HG03432 (cell line): ENCODE results near the gene STC2.

ENCODE experiments used
- ATAC-seq: cut with Tn5 transposase; IDR thresholded peaks from one replicate; pipeline ENCODE4 v1.9.1; 2021; ENCODE audit warnings: mild to moderate bottlenecking, moderate library complexity; ENCODE audit not compliant: unreplicated experiment

Gene STC2

DNA sequence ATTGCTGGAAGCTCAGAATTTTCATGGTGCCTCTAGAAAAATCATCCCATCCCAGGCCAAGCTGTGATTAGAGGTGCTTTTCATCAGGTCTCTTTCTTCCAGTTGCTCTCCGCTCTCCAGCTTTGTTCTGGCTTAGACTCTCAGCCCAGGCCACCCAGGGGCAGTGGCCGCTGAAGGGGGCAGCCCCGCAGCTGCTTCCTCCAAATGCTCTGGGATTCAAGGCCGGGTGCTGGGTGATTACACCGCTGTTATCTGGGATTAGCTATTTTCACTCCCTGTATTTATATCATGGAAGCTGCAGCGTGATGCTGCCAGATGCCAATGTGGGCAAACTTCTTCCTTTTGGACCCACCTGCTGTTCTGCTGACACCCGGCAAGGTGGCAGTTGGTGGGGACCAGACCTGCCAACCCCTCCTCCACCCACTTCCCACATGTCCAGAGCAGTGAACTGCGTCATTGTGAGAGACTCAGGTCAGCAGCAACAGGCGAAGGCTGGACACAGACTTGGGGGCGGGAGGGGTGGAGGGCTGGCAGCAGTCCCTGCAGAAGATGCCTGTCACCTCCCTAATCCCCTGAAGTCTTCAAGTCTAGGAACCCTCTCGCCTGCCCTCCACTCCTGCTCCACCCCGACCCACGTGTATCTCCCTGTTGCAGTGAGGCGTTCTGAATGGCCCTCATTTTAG lies 59.3 kb downstream of the STC2 start:
- no peak for ATAC-seq

DNA sequence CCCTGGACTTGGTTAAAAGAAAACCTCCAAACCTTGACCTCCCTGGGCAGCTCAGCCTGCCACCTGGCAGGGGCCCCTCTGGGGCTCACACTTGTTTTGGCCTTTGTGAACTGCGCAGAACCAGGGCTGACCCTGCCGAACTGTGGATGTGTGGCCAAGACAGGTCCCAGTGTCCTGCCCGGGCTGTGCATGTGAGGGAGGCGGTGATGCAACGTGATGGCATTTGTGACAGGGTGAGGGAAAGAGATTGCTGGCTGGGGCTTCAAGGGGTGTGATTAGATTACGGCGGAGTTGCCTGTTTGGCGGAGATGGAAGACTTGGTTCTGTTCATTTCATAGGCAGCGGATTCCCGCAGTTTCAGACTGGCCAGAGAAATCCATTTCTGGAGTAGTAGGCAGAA lies 62.8 kb downstream of the STC2 start:
- no peak for ATAC-seq
